ENCODE data around the gene ARHGAP45.

Gene ARHGAP45

GRCh38 chr19:1133471-1133929, 66.5 kb downstream of the ARHGAP45 start:
- Histone ChIP-seq H3K4me1 (ENCODE audit: insufficient read depth, low read length) (no peaks in the 10 kb centered on the region; the same call in 1 of the 2 replicates), H3K9me3 (ENCODE audit: insufficient read depth, low read depth, low read length) (no peaks in the 10 kb centered on the region), H3K36me3 (ENCODE audit: insufficient read depth, low read depth, low read length) (no peaks in the 10 kb centered on the region), H3K9ac (ENCODE audit: low read depth, low read length) (no peak overlapping the region), H3K27ac (ENCODE audit: low read length) (no peak overlapping the region), H3K4me3 (ENCODE audit: low read length) (no peak overlapping the region), H3K27me3 (ENCODE audit: insufficient read depth, low read length) (no peaks in the 10 kb centered on the region)

GRCh38 chr19:1134431-1134830, 67.5 kb downstream of the ARHGAP45 start:
- H3K9me3 ChIP-seq (ENCODE audit: insufficient read depth, low read depth, low read length), result no peaks in the 10 kb centered on the region
- no peaks in the 10 kb centered on the region for H3K27me3 ChIP-seq (ENCODE audit: insufficient read depth, low read length)
- no peak overlapping the region for H3K9ac ChIP-seq (ENCODE audit: low read depth, low read length)
- no peak overlapping the region for H3K4me3 ChIP-seq (ENCODE audit: low read length)
- no peaks in the 10 kb centered on the region for H3K36me3 ChIP-seq (ENCODE audit: insufficient read depth, low read depth, low read length)
- H3K27ac ChIP-seq (ENCODE audit: low read length), result no peak overlapping the region
- H3K4me1 ChIP-seq (ENCODE audit: insufficient read depth, low read length), result no peaks in the 10 kb centered on the region; the same call in 1 of the 2 replicates

- H3K27ac ChIP-seq (ENCODE audit: low read length), result no peak overlapping the region
- H3K4me1 ChIP-seq (ENCODE audit: insufficient read depth, low read length), result no peaks in the 10 kb centered on the region; the same call in 1 of the 2 replicates
- H3K9ac ChIP-seq (ENCODE audit: low read depth, low read length), result no peak overlapping the region
- no peaks in the 10 kb centered on the region for H3K36me3 ChIP-seq (ENCODE audit: insufficient read depth, low read depth, low read length)
- H3K4me3 ChIP-seq (ENCODE audit: low read length), result no peak overlapping the region
- no peaks in the 10 kb centered on the region for H3K27me3 ChIP-seq (ENCODE audit: insufficient read depth, low read length)
- no peaks in the 10 kb centered on the region for H3K9me3 ChIP-seq (ENCODE audit: insufficient read depth, low read depth, low read length)
Measured at GRCh38 chr19:1135454-1135853, 68.5 kb downstream of the ARHGAP45 start.

- Histone ChIP-seq H3K4me3 (ENCODE audit: low read length) (no peak overlapping the region), H3K4me1 (ENCODE audit: insufficient read depth, low read length) (no peaks in the 10 kb centered on the region; the same call in 1 of the 2 replicates), H3K27ac (ENCODE audit: low read length) (no peak overlapping the region), H3K36me3 (ENCODE audit: insufficient read depth, low read depth, low read length) (no peaks in the 10 kb centered on the region), H3K27me3 (ENCODE audit: insufficient read depth, low read length) (no peaks in the 10 kb centered on the region), H3K9ac (ENCODE audit: low read depth, low read length) (no peak overlapping the region), H3K9me3 (ENCODE audit: insufficient read depth, low read depth, low read length) (no peaks in the 10 kb centered on the region)
Measured at GRCh38 chr19:1136201-1136600, 69.2 kb downstream of the ARHGAP45 start.

Data from iPS-20b (cell line).